Hematopoietic multipotent progenitor cell treated with erythropoietin and hydrocortisone succinate and interleukin-3 and kit ligand, for 4 days (in vitro differentiated cells): ENCODE measurements around the gene BMPR1B.
A peak's percentile ranks its signal among the peaks of the same experiment; 100 is the strongest.
"Not testable (repeated sequence)": the region's sequence is repeated elsewhere in the genome, so short reads cannot be mapped to it uniquely, and the experiment has no call there.

Experiments used
- DNase-seq: peaks from one replicate; pipeline ENCODE4 v3.0.0-alpha.2; 2015

Gene BMPR1B

GRCh38 chr4:94763500-94763899 is 5.7 kb downstream of the BMPR1B start:
- DNase-seq, result no peak

GRCh38 chr4:94764069-94764468 is 6.3 kb downstream of the BMPR1B start:
- DNase-seq, result no peak

- DNase-seq, result no peak
These were observed 7.4 kb downstream of the BMPR1B start for GRCh38 chr4:94765174-94765573.

GRCh38 chr4:94765648-94766047 is 7.9 kb downstream of the BMPR1B start:
- DNase-seq, result no peak

- no peak for DNase-seq
These were observed 9.1 kb downstream of the BMPR1B start for GRCh38 chr4:94766856-94767255.

GRCh38 chr4:94767446-94767845 is 9.7 kb downstream of the BMPR1B start:
- DNase-seq, result no peak

- DNase-seq, result no peak
These were observed 25.0 kb downstream of the BMPR1B start for GRCh38 chr4:94782707-94783106.

- DNase-seq, result no peak
These were observed 33.9 kb downstream of the BMPR1B start for GRCh38 chr4:94791701-94792100.

- DNase-seq, result no peak
These were observed 41.1 kb downstream of the BMPR1B start for GRCh38 chr4:94798808-94799207.

- DNase-seq, result no peak
These were observed 43.3 kb downstream of the BMPR1B start for GRCh38 chr4:94801016-94801415.

- DNase-seq, result no peak
These were observed 44.3 kb downstream of the BMPR1B start for GRCh38 chr4:94802091-94802490.

- DNase-seq, result peak; percentile 8
These were observed 45.4 kb downstream of the BMPR1B start for GRCh38 chr4:94803181-94803580.

GRCh38 chr4:94804650-94805049 is 46.9 kb downstream of the BMPR1B start:
- DNase-seq, result no peak

- DNase-seq, result no peak
These were observed 48.6 kb downstream of the BMPR1B start for GRCh38 chr4:94806376-94806775.

- no peak for DNase-seq
These were observed 53.9 kb downstream of the BMPR1B start for GRCh38 chr4:94811643-94812042.

- no peak for DNase-seq
These were observed 55.5 kb downstream of the BMPR1B start for GRCh38 chr4:94813221-94813620.

- DNase-seq, result peak; percentile 6
These were observed 56.5 kb downstream of the BMPR1B start for GRCh38 chr4:94814237-94814636.

- no peak for DNase-seq
These were observed 61.8 kb downstream of the BMPR1B start for GRCh38 chr4:94819371-94820168.

- DNase-seq, result no peak
These were observed 68.5 kb downstream of the BMPR1B start for GRCh38 chr4:94826206-94826605.

GRCh38 chr4:94827481-94828110 is 69.8 kb downstream of the BMPR1B start:
- no peak for DNase-seq

- no peak for DNase-seq
These were observed 71.1 kb downstream of the BMPR1B start for GRCh38 chr4:94828882-94829281.

GRCh38 chr4:94831607-94832006 is 73.9 kb downstream of the BMPR1B start:
- no peak for DNase-seq

GRCh38 chr4:94832329-94832728 is 74.6 kb downstream of the BMPR1B start:
- not testable (repeated sequence) for DNase-seq

GRCh38 chr4:94833394-94833793 is 75.6 kb downstream of the BMPR1B start:
- DNase-seq, result no peak

- DNase-seq, result no peak
These were observed 76.7 kb downstream of the BMPR1B start for GRCh38 chr4:94834501-94834900.
